CD4-positive, alpha-beta T cell treated with Interleukin-15 for 4 hours (primary cell): ENCODE data around the gene HGFAC.

Experiments used
- DNase-seq: peaks from one replicate; pipeline ENCODE4 v3.0.0-alpha.2; 2020; ENCODE audit warnings: low spot score

The HGFAC gene

GRCh38 chr4:3462790-3463415 lies 21.1 kb downstream of the HGFAC start, which contains the start of gene DOK7:
DOK7 (plus strand) TSS chr4:3463306; CDS start chr4:3463376, 70 bp downstream.
- DNase-seq, result no peak

GRCh38 chr4:3463556-3464348 lies 22.0 kb downstream of the HGFAC start:
- DNase-seq, result no peak

- no peak for DNase-seq
Measured at GRCh38 chr4:3464349-3464905, 22.7 kb downstream of the HGFAC start.

- no peak for DNase-seq
Measured at GRCh38 chr4:3464911-3465697, 23.3 kb downstream of the HGFAC start.

- no peak for DNase-seq
Measured at GRCh38 chr4:3465698-3466671, 24.2 kb downstream of the HGFAC start.

GRCh38 chr4:3466691-3467600 lies 25.2 kb downstream of the HGFAC start:
- DNase-seq, result no peak

- no peak for DNase-seq
Measured at GRCh38 chr4:3467601-3468031, 25.8 kb downstream of the HGFAC start.

GRCh38 chr4:3468154-3468553 lies 26.4 kb downstream of the HGFAC start:
- no peak for DNase-seq

GRCh38 chr4:3468804-3469203 lies 27.0 kb downstream of the HGFAC start:
- no peak for DNase-seq

- DNase-seq, result no peak
Measured at GRCh38 chr4:3469386-3470243, 27.8 kb downstream of the HGFAC start.

- DNase-seq, result no peak
Measured at GRCh38 chr4:3470244-3471097, 28.7 kb downstream of the HGFAC start.

- no peak for DNase-seq
Measured at GRCh38 chr4:3471098-3471760, 29.5 kb downstream of the HGFAC start.

GRCh38 chr4:3471886-3472285 lies 30.1 kb downstream of the HGFAC start:
- DNase-seq, result no peak

GRCh38 chr4:3472411-3473141 lies 30.8 kb downstream of the HGFAC start:
- DNase-seq, result no peak

GRCh38 chr4:3473181-3473950 lies 31.6 kb downstream of the HGFAC start:
- no peak for DNase-seq
